Effector memory CD8-positive, alpha-beta T cell (primary cell): ENCODE measurements around the gene PLEKHG3.
A peak's percentile ranks its signal among the peaks of the same experiment; 100 is the strongest.

Source experiments
- ATAC-seq: fragments of 150-1000 bp; cut with Tn5 transposase; replicated peaks from 2 replicates; pipeline ENCODE4 v1.10.0; 2021; ENCODE audit warnings: mild to moderate bottlenecking, moderate library complexity
- DNase-seq, 3 experiments: peaks; one replicate each; pipeline ENCODE4 v3.0.0; 2021
- H3K27ac Mint-ChIP-seq, 2 donors: one replicate each; pipeline ENCODE4 v1.8.0; 2022; ENCODE audit warnings: mild to moderate bottlenecking in 2 of 2, mixed read lengths in 2 of 2, moderate library complexity in 2 of 2
- H3K27me3 Mint-ChIP-seq, 2 donors: one replicate each; pipeline ENCODE4 v1.8.0; 2022; ENCODE audit warnings: mixed read lengths in 2 of 2
- H3K36me3 Mint-ChIP-seq: one replicate; pipeline ENCODE4 v1.8.0; 2022; ENCODE audit warnings: mild to moderate bottlenecking, moderate library complexity, mixed read lengths; ENCODE audit not compliant: insufficient read depth
- H3K4me1 Mint-ChIP-seq, 2 donors: one replicate each; pipeline ENCODE4 v1.8.0; 2022; ENCODE audit warnings: low read depth in 2 of 2, mixed read lengths in 2 of 2
- H3K4me3 Mint-ChIP-seq, 2 donors: one replicate each; pipeline ENCODE4 v1.8.0; 2022; ENCODE audit warnings: mild to moderate bottlenecking in 2 of 2, mixed read lengths in 2 of 2, moderate library complexity in 2 of 2
- H3K9me3 Mint-ChIP-seq, 2 donors: one replicate each; pipeline ENCODE4 v1.8.0; 2022; ENCODE audit warnings: mixed read lengths in 2 of 2

The PLEKHG3 gene

DNA sequence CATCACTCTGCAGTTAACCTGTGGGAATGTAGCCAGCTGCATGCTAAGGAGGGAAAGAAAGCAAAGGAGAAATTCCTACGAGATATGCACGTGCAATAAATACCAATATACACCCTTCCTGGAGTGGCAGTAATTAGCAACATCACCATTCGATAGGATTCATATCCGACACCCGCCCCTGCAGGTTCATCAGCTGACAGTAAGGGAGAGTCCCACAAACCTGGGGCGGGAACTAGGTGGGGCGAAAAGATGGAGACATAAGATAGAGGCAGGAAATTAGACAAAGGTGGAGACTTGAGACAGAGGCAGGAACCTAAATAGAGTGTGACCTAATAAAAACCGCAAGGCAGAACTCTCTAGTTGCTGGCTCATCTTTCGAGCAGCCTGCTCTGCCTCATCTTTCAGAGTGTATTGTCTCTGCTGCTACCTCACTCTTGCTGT is 51.6 kb downstream of the PLEKHG3 start:
- peaks cover 38 to 58% of the 10 kb centered on the region in 2 donors for H3K4me1 Mint-ChIP-seq
- peak overlapping the region; percentile 79 to 96 for H3K27ac Mint-ChIP-seq
- no peaks in the 10 kb centered on the region for H3K9me3 Mint-ChIP-seq
- H3K4me3 Mint-ChIP-seq: peak overlapping the region; percentile 5 to 80
- ATAC-seq (peak; percentile 91), DNase-seq (peak; percentile 52 to 75 (median 70))
- H3K36me3 Mint-ChIP-seq: peaks cover 19% of the 10 kb centered on the region
- H3K27me3 Mint-ChIP-seq: no peaks in the 10 kb centered on the region

DNA sequence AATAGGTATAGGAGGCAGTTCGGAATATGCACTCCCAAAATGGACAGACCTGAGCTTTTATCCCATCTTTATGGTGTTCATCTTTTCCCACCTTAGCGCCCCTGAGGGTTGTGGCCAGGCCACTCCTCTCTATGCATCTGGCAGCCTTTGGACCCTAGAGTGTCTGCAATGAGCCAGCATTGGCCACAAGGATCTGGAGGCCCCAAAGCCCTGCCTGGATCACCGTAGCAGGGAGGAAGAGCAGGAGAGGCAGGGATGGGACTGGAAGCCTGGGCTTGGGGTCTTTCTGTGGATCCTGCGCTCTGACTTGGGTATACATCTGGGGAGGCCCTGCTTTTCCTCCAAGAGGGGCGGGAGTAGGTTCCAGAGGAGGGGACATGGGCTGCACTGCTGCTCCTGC is 52.5 kb downstream of the PLEKHG3 start:
- H3K27ac Mint-ChIP-seq: peak overlapping the region; percentile 79 to 96
- no peak for ATAC-seq
- no peaks in the 10 kb centered on the region for H3K9me3 Mint-ChIP-seq
- H3K4me3 Mint-ChIP-seq: peak overlapping the region; percentile 5 to 80
- no peak for DNase-seq
- no peaks in the 10 kb centered on the region for H3K27me3 Mint-ChIP-seq
- peaks cover 12% of the 10 kb centered on the region for H3K36me3 Mint-ChIP-seq
- peaks cover 45 to 67% of the 10 kb centered on the region in 2 donors for H3K4me1 Mint-ChIP-seq

DNA sequence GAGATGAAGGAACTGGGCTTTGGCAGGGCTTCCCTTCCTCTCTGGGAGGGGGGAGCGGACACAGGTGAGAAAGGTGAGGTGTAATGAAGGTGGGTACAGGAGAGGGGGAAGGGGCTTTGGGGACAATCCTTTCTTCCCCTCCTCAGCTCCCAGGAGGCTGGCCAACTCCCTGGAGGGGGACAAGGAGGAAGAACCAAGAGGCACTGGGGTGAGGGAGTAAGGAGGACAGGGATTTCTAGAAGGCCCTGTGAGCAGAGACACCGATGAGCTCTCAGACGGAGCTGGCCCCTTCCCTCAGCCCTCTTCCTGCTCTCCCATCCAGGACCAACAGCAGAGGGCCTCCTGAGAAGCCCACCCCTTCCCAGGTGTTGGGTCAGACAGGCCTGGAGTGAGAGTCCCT is 53.4 kb downstream of the PLEKHG3 start:
- DNase-seq (no peak), ATAC-seq (no peak)
- H3K4me3 Mint-ChIP-seq: peak overlapping the region; percentile 5 to 80
- H3K9me3 Mint-ChIP-seq: no peaks in the 10 kb centered on the region
- no peaks in the 10 kb centered on the region for H3K27me3 Mint-ChIP-seq
- peaks cover 50 to 76% of the 10 kb centered on the region in 2 donors for H3K4me1 Mint-ChIP-seq
- H3K36me3 Mint-ChIP-seq: peaks cover 8% of the 10 kb centered on the region
- H3K27ac Mint-ChIP-seq: peak overlapping the region; percentile 35 to 96

DNA sequence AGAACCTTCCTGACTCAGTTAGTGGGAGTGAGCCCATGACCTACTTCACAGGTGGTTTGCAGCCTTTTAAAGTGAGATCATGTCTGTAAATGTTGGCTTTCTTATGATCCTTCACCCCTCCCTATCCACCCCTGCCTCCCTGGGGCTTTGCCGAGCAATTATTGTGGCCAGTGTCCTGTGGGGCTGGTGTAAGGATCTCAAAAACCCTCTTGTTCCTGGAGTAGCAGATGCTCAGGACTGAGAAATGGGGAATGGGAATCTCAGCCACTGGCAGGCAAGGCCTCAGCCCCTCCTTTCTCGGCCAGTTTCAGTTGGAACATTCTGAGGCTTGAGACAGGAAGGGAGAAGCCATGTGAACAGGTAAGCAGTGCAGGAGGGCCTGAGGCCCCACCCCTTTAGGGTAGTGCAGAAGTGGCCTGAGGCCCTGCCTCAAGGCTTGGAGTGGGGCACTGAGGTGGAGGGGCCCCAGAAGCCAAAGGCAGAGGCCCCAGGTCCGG is 53.8 kb downstream of the PLEKHG3 start:
- Mint-ChIP-seq H3K4me3 (peak overlapping the region; percentile 40 to 80), H3K36me3 (peaks cover 8% of the 10 kb centered on the region), H3K27me3 (no peaks in the 10 kb centered on the region), H3K9me3 (no peaks in the 10 kb centered on the region), H3K4me1 (peaks cover 51 to 78% of the 10 kb centered on the region in 2 donors), H3K27ac (peak overlapping the region; percentile 50 to 96)
- peak; percentile 27 for ATAC-seq
- peak in 2 of 3 experiments; percentile 44 to 52 for DNase-seq

DNA sequence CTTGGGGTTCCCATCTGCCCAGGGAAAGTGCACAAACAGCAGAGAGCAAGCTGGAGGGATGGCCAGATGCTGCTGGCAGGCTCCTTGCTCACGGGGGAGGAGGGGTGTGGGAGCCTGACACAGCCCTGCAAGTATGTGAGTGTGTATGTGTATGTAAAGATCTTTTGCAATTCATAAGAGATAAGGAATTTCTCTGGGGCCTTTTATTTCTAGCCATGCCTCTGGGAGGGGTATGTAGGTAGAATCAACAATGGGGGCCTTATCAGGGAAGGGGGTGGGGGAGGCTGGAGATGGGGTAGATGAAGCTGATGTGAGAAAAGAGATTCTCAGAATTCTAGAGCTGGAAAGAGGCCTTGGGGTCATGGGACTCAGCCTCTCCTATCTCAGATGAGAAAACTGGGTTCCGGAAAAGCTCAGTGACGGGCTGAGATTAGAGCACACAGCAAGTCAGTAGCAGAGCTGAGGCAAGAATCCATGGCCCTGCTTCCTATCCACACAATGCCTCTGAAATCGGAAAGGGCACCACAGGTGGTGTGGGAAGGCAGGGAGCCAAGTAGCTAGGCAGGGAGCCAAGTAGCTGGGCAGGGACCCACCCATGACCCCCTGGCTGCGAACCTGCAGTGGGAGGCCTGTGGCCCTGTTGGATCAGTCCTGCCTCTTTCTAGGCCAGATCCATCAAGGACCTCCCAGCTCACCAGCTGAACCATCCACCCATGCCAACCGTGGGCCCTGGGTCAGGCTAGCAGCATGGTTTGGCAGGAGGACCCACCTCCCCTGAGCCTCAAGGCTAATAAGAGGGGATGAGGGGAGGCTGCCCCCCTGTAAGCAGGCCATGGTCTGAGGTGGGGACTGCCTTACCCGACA is 54.7 kb downstream of the PLEKHG3 start:
- DNase-seq: no peak
- Mint-ChIP-seq H3K4me1 (peaks cover 59 to 82% of the 10 kb centered on the region in 2 donors), H3K36me3 (peaks cover 8% of the 10 kb centered on the region), H3K27me3 (no peaks in the 10 kb centered on the region), H3K4me3 (peak overlapping the region; percentile 40 to 80), H3K9me3 (no peaks in the 10 kb centered on the region), H3K27ac (peak overlapping the region; percentile 50 to 96)
- no peak for ATAC-seq

DNA sequence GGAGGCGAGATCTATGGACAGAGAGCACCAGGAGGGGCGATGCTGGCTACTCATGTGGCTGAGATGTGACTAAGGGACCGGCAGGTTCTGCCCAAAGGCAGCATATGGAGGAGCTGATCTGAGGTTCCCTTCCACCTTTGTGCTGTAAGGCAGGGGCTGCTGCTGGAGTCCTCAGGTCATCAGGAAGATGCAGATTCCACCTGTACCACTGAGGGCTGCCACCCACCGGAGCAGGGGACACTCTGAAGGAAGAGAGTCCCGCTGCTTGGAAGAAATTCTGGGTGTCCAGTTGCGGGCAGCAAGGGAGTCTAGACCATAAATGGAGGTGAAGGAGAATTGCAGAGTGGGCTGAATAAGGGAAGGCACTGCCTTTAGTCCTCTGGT is 55.3 kb downstream of the PLEKHG3 start:
- no peak for ATAC-seq
- peaks cover 11% of the 10 kb centered on the region for H3K36me3 Mint-ChIP-seq
- peaks cover 59 to 83% of the 10 kb centered on the region in 2 donors for H3K4me1 Mint-ChIP-seq
- no peaks in the 10 kb centered on the region for H3K27me3 Mint-ChIP-seq
- peak overlapping the region; percentile 50 to 96 for H3K27ac Mint-ChIP-seq
- H3K4me3 Mint-ChIP-seq: peak overlapping the region in 1 of 2 donors; percentile 67
- H3K9me3 Mint-ChIP-seq: no peaks in the 10 kb centered on the region
- no peak for DNase-seq

DNA sequence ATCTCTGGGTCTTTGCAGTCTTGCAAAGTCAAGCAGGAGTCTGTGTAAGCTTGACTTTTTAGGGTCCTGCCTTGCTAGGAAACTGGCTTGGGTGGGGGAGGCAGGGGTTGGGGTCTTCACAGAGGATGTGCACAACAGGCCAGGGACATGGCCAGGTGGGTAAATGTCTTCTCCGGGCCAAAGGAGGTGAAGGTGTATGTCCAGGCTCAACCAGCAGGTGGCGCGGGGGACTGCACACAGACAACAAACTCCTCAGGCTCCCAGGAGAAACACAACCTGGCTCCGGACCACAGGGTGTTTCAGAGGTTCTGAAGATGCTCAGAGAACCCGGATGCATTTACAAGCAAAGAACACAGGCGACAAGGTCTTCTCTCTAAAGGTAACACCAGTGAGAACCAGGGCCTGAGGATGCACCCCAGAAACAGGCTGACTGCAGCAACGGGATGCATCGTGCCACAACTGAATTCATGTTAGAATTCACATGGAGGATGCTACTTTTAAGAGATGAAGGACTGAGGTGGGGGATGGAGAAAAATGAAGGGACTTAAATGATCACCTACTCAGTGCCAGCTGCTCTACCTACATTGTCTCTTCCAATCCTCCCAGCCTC is 56.0 kb downstream of the PLEKHG3 start:
- DNase-seq (peak; percentile 55 to 57 (median 56)), ATAC-seq (no peak)
- Mint-ChIP-seq H3K36me3 (peaks cover 13% of the 10 kb centered on the region), H3K4me1 (peaks cover 54 to 79% of the 10 kb centered on the region in 2 donors), H3K9me3 (no peaks in the 10 kb centered on the region), H3K27me3 (no peaks in the 10 kb centered on the region), H3K4me3 (peak overlapping the region in 1 of 2 donors; percentile 67), H3K27ac (peak overlapping the region; percentile 50 to 96)

DNA sequence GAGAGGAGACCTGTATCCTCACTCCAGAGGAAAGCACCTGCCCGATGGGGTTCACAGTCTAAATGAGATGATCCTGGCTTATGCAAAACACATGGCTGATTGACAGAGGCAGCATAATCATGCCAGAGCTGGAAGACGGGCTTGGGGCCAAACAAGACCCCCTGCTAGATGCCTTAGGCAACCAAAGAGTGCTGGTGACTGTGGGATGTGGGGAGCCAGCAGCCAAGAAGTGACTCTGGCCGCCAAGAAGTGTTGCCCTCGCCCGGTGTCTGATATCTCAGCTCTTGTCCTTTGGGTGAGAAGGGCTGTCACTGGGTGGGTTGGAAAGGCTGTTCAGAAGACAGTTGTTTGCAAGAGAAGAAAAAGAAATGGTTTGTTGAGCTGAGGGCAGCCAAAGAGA is 56.7 kb downstream of the PLEKHG3 start:
- ATAC-seq (no peak), DNase-seq (no peak)
- peaks cover 13% of the 10 kb centered on the region for H3K36me3 Mint-ChIP-seq
- peaks cover 48 to 79% of the 10 kb centered on the region in 2 donors for H3K4me1 Mint-ChIP-seq
- H3K27me3 Mint-ChIP-seq: no peaks in the 10 kb centered on the region
- no peaks in the 10 kb centered on the region for H3K9me3 Mint-ChIP-seq
- peak overlapping the region in 1 of 2 donors; percentile 96 for H3K27ac Mint-ChIP-seq
- H3K4me3 Mint-ChIP-seq: peak overlapping the region in 1 of 2 donors; percentile 40

DNA sequence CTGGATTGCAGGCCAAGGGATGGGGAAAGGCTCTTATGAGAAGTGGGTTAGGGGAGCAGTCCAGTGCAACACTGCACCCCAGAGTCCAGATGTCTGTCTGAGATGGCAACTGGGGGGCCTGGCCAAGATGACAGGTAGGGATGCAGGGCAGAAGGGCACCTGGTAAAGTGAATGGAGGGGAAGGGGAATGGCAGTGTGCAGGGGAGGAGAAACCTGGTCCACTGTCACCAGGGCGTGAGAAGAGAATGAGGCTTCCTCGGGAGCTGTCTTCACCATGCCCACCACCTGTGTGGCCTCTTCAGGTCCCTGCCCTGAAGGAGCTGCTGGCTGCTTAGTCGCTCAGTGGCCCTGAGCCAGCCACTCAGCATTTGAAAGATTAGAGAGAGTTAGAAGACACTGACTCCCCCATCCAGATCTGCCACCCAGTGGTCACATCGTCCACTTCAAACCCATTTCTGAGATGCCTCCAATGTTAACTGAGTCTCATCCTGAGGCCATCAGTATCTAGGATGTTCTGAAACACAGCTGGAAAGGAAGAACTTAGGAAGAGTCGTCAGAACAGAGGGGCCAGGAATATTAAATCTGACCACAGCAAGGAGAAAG is 57.3 kb downstream of the PLEKHG3 start:
- no peaks in the 10 kb centered on the region for H3K27me3 Mint-ChIP-seq
- H3K36me3 Mint-ChIP-seq: peaks cover 13% of the 10 kb centered on the region
- H3K4me1 Mint-ChIP-seq: peaks cover 47 to 74% of the 10 kb centered on the region in 2 donors
- DNase-seq (no peak), ATAC-seq (no peak)
- peak overlapping the region in 1 of 2 donors; percentile 40 for H3K4me3 Mint-ChIP-seq
- H3K27ac Mint-ChIP-seq: peak overlapping the region; percentile 6 to 96
- no peaks in the 10 kb centered on the region for H3K9me3 Mint-ChIP-seq

DNA sequence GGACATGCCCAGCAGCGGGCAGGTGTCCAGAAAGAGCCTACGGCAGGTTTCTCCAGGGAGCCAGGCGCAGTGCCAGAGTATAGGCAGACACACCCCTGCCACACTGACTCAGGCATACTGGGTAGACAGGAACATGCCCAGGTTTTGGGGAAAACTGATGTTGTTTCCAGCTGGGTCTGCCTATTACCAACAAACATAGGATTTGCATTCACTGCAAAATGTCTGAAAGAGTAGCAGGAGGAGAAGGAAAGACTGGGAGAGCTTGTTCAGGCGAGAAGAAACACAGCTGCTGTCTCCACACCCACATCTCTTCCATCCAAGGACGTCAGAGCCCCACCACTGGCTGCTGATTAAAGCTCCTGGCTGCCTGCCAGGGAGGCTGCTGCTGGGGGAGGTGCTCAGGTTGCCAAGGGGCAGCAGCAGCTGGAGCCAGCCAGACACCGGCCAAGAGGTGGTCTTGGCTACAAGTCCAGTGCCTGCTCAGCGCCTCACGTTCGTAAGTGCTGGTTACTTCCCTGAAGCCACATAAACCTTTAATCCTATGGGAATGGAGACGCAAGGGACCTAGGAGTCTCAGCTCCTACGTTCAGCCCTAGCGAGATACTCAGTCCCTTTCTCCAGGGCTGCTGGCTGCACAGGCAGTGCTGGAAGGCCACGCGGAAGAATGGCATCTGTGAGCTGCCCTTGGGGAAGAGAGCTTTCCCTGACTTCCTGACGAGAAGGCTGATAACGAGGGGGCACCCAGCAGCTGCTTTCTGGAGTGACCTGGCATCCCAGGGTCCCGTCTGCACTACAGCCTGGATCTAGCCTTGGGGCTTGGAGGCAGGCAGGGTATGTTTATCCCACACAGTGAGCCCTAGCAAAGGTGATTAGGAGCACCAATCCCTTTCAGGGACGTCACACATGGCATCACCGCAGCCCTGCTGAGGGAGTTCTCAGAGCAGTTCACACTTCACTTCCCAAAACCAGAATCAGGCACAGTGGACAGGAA is 58.1 kb downstream of the PLEKHG3 start:
- H3K27me3 Mint-ChIP-seq: no peaks in the 10 kb centered on the region
- H3K4me3 Mint-ChIP-seq: peak overlapping the region in 1 of 2 donors; percentile 40
- H3K27ac Mint-ChIP-seq: peak overlapping the region; percentile 6 to 96

DNA sequence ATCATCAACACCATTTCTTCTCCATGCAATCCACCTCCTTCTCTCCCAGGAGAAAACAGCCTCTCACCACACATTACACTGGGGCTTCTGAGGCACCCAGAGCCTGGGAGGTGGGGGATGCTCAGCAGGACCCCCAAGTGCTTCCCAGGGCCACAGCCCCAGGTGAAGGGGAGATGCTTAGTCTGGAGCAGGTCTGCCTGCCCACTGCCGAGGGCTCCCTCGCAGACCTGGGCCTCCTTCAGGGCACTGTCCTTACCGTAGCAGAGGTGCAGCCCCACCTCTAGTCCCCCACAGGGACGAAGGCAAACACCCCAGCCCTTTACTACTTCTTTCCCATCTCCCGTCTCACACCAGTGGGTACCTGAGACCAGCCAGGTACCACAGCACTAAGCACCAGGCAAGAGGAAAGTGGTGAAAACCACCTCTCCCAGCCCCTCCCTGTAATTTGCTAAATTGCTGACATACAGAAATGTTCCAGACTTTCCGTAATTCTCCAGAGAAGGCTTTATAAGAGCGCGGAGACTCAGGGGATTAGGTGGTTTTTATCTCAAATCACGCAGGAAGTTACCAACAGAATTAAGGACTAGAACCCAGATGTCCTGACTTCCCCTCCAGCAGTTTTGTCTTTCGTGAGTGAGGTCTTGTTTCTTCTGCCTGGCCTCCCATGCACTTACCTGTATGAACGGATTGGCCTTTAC is 59.0 kb downstream of the PLEKHG3 start:
- peaks cover 38 to 61% of the 10 kb centered on the region in 2 donors for H3K4me1 Mint-ChIP-seq
- H3K4me3 Mint-ChIP-seq: peak overlapping the region in 1 of 2 donors; percentile 69
- peaks cover 10% of the 10 kb centered on the region for H3K36me3 Mint-ChIP-seq
- no peaks in the 10 kb centered on the region for H3K27me3 Mint-ChIP-seq
- no peaks in the 10 kb centered on the region for H3K9me3 Mint-ChIP-seq
- ATAC-seq: no peak
- no peak overlapping the region for H3K27ac Mint-ChIP-seq
- no peak for DNase-seq

More for the DNA sequence above, 58.1 kb downstream of the PLEKHG3 start:
- DNase-seq (peak; percentile 35 to 41 (median 36)), ATAC-seq (peak; percentile 32)
- Mint-ChIP-seq H3K9me3 (no peaks in the 10 kb centered on the region), H3K4me1 (peaks cover 39 to 67% of the 10 kb centered on the region in 2 donors), H3K36me3 (peaks cover 10% of the 10 kb centered on the region)
